Measurements from ENCODE around the gene LRGUK. TPM values are rescaled to one million over a fixed set of nuclear protein-coding genes. Genes with fewer than 3 reads are reported as not detected.

Gene LRGUK
- total RNA-seq, 1 experiment from 2014 or later = 1.5 TPM

DNA sequence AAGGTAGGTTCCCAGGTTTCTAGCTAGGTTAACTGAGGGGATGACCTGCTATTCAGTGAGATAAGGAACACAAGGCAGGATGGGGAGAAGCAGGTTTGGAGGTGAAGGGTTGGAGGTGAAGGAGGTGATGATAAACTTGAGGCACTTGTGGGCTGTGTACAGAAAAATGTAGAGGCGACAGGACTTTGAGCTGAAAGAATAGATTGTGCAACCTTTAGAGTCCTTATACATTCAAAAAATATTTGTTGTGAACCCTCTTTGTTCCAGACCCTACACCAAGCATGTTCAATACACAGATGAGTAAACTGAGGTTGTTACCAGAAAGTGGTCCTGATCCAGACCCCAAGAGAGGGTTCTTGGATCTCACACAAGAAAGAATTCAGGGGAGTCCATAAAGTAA is 45.4 kb upstream of the LRGUK start:
- Histone ChIP-seq H4K91ac (ENCODE audit: insufficient read length, low read depth, low read length) (no peak overlapping the region), H3K56ac (ENCODE audit: insufficient read length, low read depth, low read length) (no peak overlapping the region), H3K4ac (ENCODE audit: low read depth, low read length) (no peak overlapping the region), H3K23ac (ENCODE audit: insufficient read length, low read depth, low read length) (no peak overlapping the region), H3K9me3 (ENCODE audit: control insufficient read depth, low read depth, low read length) (peaks cover under 1% of the 10 kb centered on the region), H3K27me3 (ENCODE audit: insufficient read depth, low read length) (no peaks in the 10 kb centered on the region), H2BK12ac (ENCODE audit: insufficient read length, low read depth, low read length) (no peak overlapping the region), H2BK15ac (ENCODE audit: low read depth, low read length) (no peak overlapping the region), H4K8ac (replicated peaks; ENCODE audit: insufficient read length, low read depth, low read length) (no peak overlapping the region), H3K9ac (ENCODE audit: extremely low read depth, insufficient read length, low read length) (no peak overlapping the region), H2AK5ac (ENCODE audit: insufficient read length, low read length) (no peak overlapping the region), H3K27ac (ENCODE audit: insufficient read length, low read depth, low read length) (no peak overlapping the region), H2BK5ac (ENCODE audit: insufficient read length, low read length) (no peak overlapping the region), H3K79me2 (ENCODE audit: insufficient read depth, low read length) (no peaks in the 10 kb centered on the region), H2AFZ (ENCODE audit: low read length) (no peak overlapping the region), H3K18ac (ENCODE audit: insufficient read length, low read depth, low read length) (no peak overlapping the region), H2BK20ac (ENCODE audit: low read depth, low read length, poor library complexity, severe bottlenecking) (no peak overlapping the region), H3K14ac (ENCODE audit: insufficient read depth, low read length) (no peak overlapping the region), H4K20me1 (ENCODE audit: control insufficient read depth, insufficient read depth, insufficient read length) (no peaks in the 10 kb centered on the region), H3K4me2 (ENCODE audit: insufficient read depth, insufficient read length, low read length) (no peak overlapping the region), H3T11ph (ENCODE audit: low read length) (no peak overlapping the region), H4K5ac (ENCODE audit: insufficient read length, low read depth, low read length) (no peak overlapping the region), H3K23me2 (ENCODE audit: insufficient read length, low read depth, low read length, poor library complexity, severe bottlenecking) (no peaks in the 10 kb centered on the region), H3K4me1 (ENCODE audit: insufficient read depth, low read length) (0 out of 2 replicates have a peak, but pooled peaks cover 3% of the 10 kb centered on the region), H2BK120ac (ENCODE audit: low read depth, low read length, poor library complexity, severe bottlenecking) (no peak overlapping the region), H3K79me1 (ENCODE audit: insufficient read depth, low read depth, low read length, poor library complexity, severe bottlenecking) (no peaks in the 10 kb centered on the region)
- Mint-ChIP-seq H3K4me3 (no peak overlapping the region), H3K27me3 (ENCODE audit: low read depth) (peaks cover 2% of the 10 kb centered on the region; the same call in 1 of the 2 replicates), H3K27ac (no peak overlapping the region), H3K9me3 (peaks cover 4 to 16% of the 10 kb centered on the region in 2 experiments; a peak in 4 of 5 replicates), H3K36me3 (ENCODE audit: insufficient read depth in 1 of 3, low read depth in 3 of 3) (peaks cover 4 to 23% (median 12%) of the 10 kb centered on the region in 3 experiments; a peak in 6 of 7 replicates), H3K4me1 (peaks cover 0 to 6% of the 10 kb centered on the region in 2 experiments; a peak in 2 of 4 replicates)
- no peak for DNase-seq
- no CpG with 5 or more reads among the region's 1 CpG for WGBS (ENCODE audit: extremely low coverage, insufficient read length, low lambda C conversion rate)
- TF ChIP-seq, protein P1, sequence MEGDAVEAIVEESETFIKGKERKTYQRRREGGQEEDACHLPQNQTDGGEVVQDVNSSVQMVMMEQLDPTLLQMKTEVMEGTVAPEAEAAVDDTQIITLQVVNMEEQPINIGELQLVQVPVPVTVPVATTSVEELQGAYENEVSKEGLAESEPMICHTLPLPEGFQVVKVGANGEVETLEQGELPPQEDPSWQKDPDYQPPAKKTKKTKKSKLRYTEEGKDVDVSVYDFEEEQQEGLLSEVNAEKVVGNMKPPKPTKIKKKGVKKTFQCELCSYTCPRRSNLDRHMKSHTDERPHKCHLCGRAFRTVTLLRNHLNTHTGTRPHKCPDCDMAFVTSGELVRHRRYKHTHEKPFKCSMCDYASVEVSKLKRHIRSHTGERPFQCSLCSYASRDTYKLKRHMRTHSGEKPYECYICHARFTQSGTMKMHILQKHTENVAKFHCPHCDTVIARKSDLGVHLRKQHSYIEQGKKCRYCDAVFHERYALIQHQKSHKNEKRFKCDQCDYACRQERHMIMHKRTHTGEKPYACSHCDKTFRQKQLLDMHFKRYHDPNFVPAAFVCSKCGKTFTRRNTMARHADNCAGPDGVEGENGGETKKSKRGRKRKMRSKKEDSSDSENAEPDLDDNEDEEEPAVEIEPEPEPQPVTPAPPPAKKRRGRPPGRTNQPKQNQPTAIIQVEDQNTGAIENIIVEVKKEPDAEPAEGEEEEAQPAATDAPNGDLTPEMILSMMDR (conservative IDR thresholded peaks at IDR 0.05) = no peak
